ENCODE data around the gene SLC6A4.
"Not testable (repeated sequence)": the region's sequence is repeated elsewhere in the genome, so short reads cannot be mapped to it uniquely, and the experiment has no call there.

SLC6A4 gene

DNA sequence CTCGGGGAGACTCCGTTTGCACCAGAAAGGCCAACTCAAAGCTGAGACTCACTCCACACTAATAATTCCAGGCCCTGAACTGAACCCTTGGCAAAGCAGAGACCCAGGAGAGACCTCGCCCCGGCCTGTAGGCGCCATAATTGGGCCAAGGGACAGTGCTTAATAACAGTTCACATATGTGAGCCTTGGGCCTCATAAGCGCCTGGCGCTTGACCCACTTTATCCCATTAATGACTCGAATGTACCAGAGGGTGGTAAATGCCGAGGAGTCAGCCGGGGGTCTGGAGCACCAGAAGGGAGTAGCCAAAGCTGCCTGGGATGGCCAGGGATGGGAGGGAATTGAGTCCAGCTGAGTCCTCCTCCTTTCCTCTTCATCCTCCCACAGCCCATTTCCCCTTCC lies 24.6 kb downstream of the SLC6A4 start:
- H3K4me1 ChIP-seq (ENCODE audit: control insufficient read depth in 1 of 2, insufficient read depth in 1 of 2, low read depth in 1 of 2, low read length in 1 of 2), result no peaks in the 10 kb centered on the region
- TF ChIP-seq, protein P1, sequence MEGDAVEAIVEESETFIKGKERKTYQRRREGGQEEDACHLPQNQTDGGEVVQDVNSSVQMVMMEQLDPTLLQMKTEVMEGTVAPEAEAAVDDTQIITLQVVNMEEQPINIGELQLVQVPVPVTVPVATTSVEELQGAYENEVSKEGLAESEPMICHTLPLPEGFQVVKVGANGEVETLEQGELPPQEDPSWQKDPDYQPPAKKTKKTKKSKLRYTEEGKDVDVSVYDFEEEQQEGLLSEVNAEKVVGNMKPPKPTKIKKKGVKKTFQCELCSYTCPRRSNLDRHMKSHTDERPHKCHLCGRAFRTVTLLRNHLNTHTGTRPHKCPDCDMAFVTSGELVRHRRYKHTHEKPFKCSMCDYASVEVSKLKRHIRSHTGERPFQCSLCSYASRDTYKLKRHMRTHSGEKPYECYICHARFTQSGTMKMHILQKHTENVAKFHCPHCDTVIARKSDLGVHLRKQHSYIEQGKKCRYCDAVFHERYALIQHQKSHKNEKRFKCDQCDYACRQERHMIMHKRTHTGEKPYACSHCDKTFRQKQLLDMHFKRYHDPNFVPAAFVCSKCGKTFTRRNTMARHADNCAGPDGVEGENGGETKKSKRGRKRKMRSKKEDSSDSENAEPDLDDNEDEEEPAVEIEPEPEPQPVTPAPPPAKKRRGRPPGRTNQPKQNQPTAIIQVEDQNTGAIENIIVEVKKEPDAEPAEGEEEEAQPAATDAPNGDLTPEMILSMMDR (IDR thresholded peaks at IDR 0.05), result no peak
- no peak overlapping the region for H3K4me3 ChIP-seq (ENCODE audit: low read depth in 1 of 2, low read length in 1 of 2)
- H3K27me3 ChIP-seq, result peaks cover 19% of the 10 kb centered on the region
- no peak overlapping the region for H3K27ac ChIP-seq
- H3K9me3 ChIP-seq, result no peaks in the 10 kb centered on the region
- no peaks in the 10 kb centered on the region for H3K36me3 ChIP-seq

DNA sequence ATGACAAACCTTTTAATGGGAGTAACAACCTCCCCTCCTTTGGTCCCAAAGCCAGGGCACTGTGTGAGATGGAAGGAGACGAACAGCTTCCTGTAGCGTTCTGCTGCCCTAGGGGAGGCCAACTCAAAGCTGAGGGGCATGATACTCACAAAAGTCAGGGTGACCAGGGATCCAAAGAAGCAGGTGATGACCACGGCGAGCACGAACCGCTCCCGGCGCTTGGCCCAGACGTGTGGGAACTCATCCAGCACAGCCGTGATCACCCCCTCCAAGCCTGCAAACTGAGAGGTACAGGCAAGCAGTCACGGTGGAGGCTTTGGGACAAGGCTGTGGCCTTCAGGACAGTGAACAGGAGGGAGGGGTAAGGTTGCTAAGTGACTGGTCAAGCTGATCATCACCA lies 25.1 kb downstream of the SLC6A4 start:
- Histone ChIP-seq H3K9me3 (no peaks in the 10 kb centered on the region), H3K4me3 (ENCODE audit: low read depth in 1 of 2, low read length in 1 of 2) (no peak overlapping the region), H3K27ac (no peak overlapping the region), H3K27me3 (peaks cover 19% of the 10 kb centered on the region), H3K4me1 (ENCODE audit: control insufficient read depth in 1 of 2, insufficient read depth in 1 of 2, low read depth in 1 of 2, low read length in 1 of 2) (no peaks in the 10 kb centered on the region), H3K36me3 (no peaks in the 10 kb centered on the region)
- TF ChIP-seq, protein P1 (IDR thresholded peaks at IDR 0.05), result no peak

DNA sequence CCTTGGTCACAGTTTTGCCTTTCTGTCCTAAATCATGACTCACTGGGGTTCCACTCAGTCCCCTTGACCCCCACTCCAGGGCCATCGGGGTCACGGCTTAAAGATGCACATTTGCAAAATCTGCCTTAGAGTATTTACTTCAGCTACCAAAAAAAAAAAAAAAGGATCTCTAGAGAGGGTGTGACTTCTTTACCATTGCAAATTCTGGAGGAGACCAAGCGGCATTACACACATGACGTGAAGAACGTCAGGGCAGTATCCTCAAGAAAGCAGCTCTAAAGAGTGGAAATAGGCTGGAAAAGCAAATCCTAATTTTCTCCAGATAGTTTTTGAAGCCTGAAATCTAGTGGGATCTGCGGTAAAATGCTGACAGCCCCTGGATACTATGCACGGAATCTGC lies 25.6 kb downstream of the SLC6A4 start:
- no peaks in the 10 kb centered on the region for H3K9me3 ChIP-seq
- TF ChIP-seq, protein P1 (IDR thresholded peaks at IDR 0.05), result no peak
- H3K27me3 ChIP-seq, result peaks cover 19% of the 10 kb centered on the region
- no peaks in the 10 kb centered on the region for H3K36me3 ChIP-seq
- H3K27ac ChIP-seq, result no peak overlapping the region
- H3K4me1 ChIP-seq (ENCODE audit: control insufficient read depth in 1 of 2, insufficient read depth in 1 of 2, low read depth in 1 of 2, low read length in 1 of 2), result no peaks in the 10 kb centered on the region
- no peak overlapping the region for H3K4me3 ChIP-seq (ENCODE audit: low read depth in 1 of 2, low read length in 1 of 2)

DNA sequence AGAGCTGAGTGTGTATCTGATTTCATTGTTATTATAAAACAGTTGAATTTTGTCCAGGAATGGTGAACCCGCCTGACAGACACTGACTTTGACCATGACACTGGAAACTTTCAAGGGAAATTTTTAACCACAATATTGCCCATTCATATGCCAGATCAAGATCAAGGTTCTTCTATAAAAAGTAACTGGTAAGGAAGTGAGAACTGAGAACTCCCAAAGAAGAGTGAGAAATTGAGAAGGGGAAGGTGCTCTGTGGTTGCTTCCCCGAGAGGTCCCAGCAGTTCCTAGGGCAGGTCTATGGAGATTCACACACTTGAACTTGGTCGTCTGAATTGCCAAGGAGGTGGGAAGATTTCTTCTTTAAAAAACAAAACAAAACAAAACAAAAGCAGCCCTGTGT lies 27.3 kb downstream of the SLC6A4 start:
- Histone ChIP-seq H3K4me3 (ENCODE audit: low read depth in 1 of 2, low read length in 1 of 2) (no peak overlapping the region), H3K27ac (no peak overlapping the region), H3K4me1 (ENCODE audit: control insufficient read depth in 1 of 2, insufficient read depth in 1 of 2, low read depth in 1 of 2, low read length in 1 of 2) (no peaks in the 10 kb centered on the region), H3K9me3 (no peaks in the 10 kb centered on the region), H3K36me3 (no peaks in the 10 kb centered on the region), H3K27me3 (peaks cover 30% of the 10 kb centered on the region)
- TF ChIP-seq, protein P1 (IDR thresholded peaks at IDR 0.05), result no peak

DNA sequence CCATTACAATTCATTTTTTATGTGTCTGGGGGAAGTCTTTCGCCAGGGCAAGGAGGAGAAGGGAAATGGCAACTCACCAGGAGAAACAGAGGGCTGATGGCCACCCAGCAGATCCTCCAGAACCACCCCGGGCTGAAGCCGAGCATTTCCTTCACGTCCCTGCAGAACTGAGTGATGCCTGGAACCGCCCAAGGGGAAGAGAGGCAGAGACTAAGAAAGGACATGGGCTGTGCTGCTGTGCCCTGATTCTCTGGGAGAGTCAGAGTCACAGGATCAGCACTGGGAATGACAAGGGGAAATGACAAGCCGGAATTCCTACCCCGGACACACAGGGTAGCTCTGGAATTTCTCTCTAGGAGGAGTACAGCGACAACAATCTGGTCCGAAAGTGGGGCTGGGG lies 27.8 kb downstream of the SLC6A4 start:
- H3K9me3 ChIP-seq, result no peaks in the 10 kb centered on the region
- no peaks in the 10 kb centered on the region for H3K4me1 ChIP-seq (ENCODE audit: control insufficient read depth in 1 of 2, insufficient read depth in 1 of 2, low read depth in 1 of 2, low read length in 1 of 2)
- peaks cover 36% of the 10 kb centered on the region for H3K27me3 ChIP-seq
- no peak overlapping the region for H3K4me3 ChIP-seq (ENCODE audit: low read depth in 1 of 2, low read length in 1 of 2)
- no peaks in the 10 kb centered on the region for H3K36me3 ChIP-seq
- no peak overlapping the region for H3K27ac ChIP-seq
- TF ChIP-seq, protein P1 (IDR thresholded peaks at IDR 0.05), result no peak

DNA sequence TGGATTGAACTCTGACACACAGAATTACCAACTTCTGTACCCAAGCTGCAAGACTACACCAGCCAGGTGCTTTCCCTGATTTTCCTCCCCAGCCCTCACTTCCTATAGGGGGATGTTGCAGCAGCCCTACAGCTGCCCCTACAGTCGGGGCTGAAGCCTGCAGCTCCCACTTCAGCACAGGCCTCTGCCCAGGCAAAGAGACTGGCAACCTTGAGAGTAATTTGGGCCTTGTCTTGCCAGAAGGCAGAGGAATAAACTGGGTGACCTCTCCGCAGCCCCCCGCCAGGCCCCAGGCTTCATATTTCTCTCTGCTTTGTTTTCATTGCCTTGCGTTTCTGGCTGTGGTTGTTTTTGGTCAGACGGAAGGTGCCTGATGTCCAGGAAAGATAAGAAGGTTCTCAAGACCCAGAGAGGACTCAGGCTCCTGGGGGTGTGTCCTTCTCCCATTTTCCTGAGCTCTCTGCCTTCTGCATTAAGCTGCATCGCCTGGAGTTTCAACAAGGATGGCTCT lies 32.0 kb downstream of the SLC6A4 start:
- Histone ChIP-seq H3K9me3 (no peaks in the 10 kb centered on the region), H3K4me1 (ENCODE audit: control insufficient read depth in 1 of 2, insufficient read depth in 1 of 2, low read depth in 1 of 2, low read length in 1 of 2) (no peaks in the 10 kb centered on the region), H3K4me3 (ENCODE audit: low read depth in 1 of 2, low read length in 1 of 2) (no peak overlapping the region), H3K27ac (no peak overlapping the region), H3K27me3 (peaks cover 29% of the 10 kb centered on the region), H3K36me3 (no peaks in the 10 kb centered on the region)
- TF ChIP-seq, protein P1 (IDR thresholded peaks at IDR 0.05), result no peak

DNA sequence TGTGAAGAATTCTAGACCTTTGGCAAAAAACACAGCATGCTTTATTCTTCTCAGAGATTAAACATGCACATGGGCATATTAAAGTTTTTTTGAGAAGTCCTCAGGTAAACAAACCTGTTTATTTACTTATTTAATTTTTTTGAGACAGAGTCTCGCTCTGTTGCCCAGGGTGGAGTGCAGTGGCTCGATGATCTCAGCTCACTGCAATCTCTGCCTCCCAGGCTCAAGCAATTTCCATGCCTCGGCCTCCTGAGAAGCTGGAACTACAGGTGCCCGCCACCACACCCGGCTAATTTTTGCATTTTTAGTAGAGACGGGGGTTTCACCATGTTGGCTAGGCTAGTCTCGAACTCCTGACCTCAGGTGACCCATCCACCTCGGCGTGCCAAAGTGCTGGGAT lies 34.8 kb downstream of the SLC6A4 start:
- H3K27ac ChIP-seq; H3K4me3 ChIP-seq (ENCODE audit: low read depth in 1 of 2, low read length in 1 of 2); H3K9me3 ChIP-seq; H3K4me1 ChIP-seq (ENCODE audit: control insufficient read depth in 1 of 2, insufficient read depth in 1 of 2, low read depth in 1 of 2, low read length in 1 of 2); H3K36me3 ChIP-seq: not testable (repeated sequence)
- H3K27me3 ChIP-seq, result peaks cover 17% of the 10 kb centered on the region
